RWPE2 (cell line): ENCODE measurements around the gene NCAM2.

Experiments used
- ATAC-seq: fragments of 200-7000 bp; cut with Tn5 transposase; 3 replicates; pipeline ENCODE4 v1.9.1; 2021; ENCODE audit warnings: low read depth
- DNase-seq: peaks from one replicate; pipeline ENCODE4 v3.0.0-alpha.2; 2020; ENCODE audit warnings: low spot score
- H3K27ac ChIP-seq: fragments of 450-650 bp; 2 replicates; pipeline ENCODE4 v1.5.1; 2017; ENCODE audit warnings: mild to moderate bottlenecking; ENCODE audit not compliant: poor library complexity, severe bottlenecking
- H3K27me3 ChIP-seq: fragments of 250-450 bp; sonication (Bioruptor Pico); 2 replicates; pipeline ENCODE4 v1.5.1; 2021; ENCODE audit warnings: mild to moderate bottlenecking, moderate library complexity; ENCODE audit not compliant: insufficient read depth, poor library complexity, severe bottlenecking
- H3K36me3 ChIP-seq: fragments of 250-450 bp; sonication (Bioruptor Pico); 2 replicates; pipeline ENCODE4 v1.5.1; 2020; ENCODE audit warnings: low read depth, mild to moderate bottlenecking, moderate library complexity
- H3K4me1 ChIP-seq: fragments of 250-450 bp; sonication (Bioruptor Pico); 2 replicates; pipeline ENCODE4 v1.5.1; 2021; ENCODE audit warnings: mild to moderate bottlenecking, moderate library complexity; ENCODE audit not compliant: insufficient read depth, poor library complexity, severe bottlenecking
- H3K4me3 ChIP-seq: fragments of 250-450 bp; sonication (Bioruptor Pico); 2 replicates; pipeline ENCODE4 v1.5.1; 2021; ENCODE audit warnings: mild to moderate bottlenecking, moderate library complexity; ENCODE audit not compliant: severe bottlenecking
- H3K9me3 ChIP-seq: fragments of 250-450 bp; sonication (Bioruptor Pico); 2 replicates; pipeline ENCODE4 v1.5.1; 2021; ENCODE audit warnings: mild to moderate bottlenecking, moderate library complexity; ENCODE audit not compliant: severe bottlenecking
- CTCF ChIP-seq: fragments of 450-650 bp; IDR thresholded peaks from one replicate; pipeline ENCODE4 v1.5.1; 2017; ENCODE audit warnings: mild to moderate bottlenecking, moderate library complexity; ENCODE audit not compliant: poor library complexity, severe bottlenecking

NCAM2 gene

GRCh38 chr21:21457077-21457476 lies 458.9 kb downstream of the NCAM2 start:
- no peak overlapping the region for H3K27ac ChIP-seq
- no peak for DNase-seq
- H3K4me3 ChIP-seq, result no peak overlapping the region
- H3K36me3 ChIP-seq, result no peaks in the 10 kb centered on the region
- peaks cover 6% of the 10 kb centered on the region for H3K27me3 ChIP-seq
- no peaks in the 10 kb centered on the region for H3K9me3 ChIP-seq
- ATAC-seq, result no peak
- no peaks in the 10 kb centered on the region for H3K4me1 ChIP-seq
- no peak for TF ChIP-seq CTCF

- peaks cover 6% of the 10 kb centered on the region for H3K27me3 ChIP-seq
- H3K4me1 ChIP-seq, result no peaks in the 10 kb centered on the region
- no peak overlapping the region for H3K27ac ChIP-seq
- H3K36me3 ChIP-seq, result no peaks in the 10 kb centered on the region
- no peak for DNase-seq
- H3K4me3 ChIP-seq, result no peak overlapping the region
- ATAC-seq, result no peak
- H3K9me3 ChIP-seq, result no peaks in the 10 kb centered on the region
- no peak for TF ChIP-seq CTCF
Measured at GRCh38 chr21:21458124-21458631, 460.0 kb downstream of the NCAM2 start.

GRCh38 chr21:21460979-21461378 lies 462.8 kb downstream of the NCAM2 start:
- H3K27ac ChIP-seq, result no peak overlapping the region
- no peaks in the 10 kb centered on the region for H3K27me3 ChIP-seq
- TF ChIP-seq CTCF, result no peak
- H3K4me3 ChIP-seq, result no peak overlapping the region
- H3K36me3 ChIP-seq, result no peaks in the 10 kb centered on the region
- H3K9me3 ChIP-seq, result no peaks in the 10 kb centered on the region
- H3K4me1 ChIP-seq, result no peaks in the 10 kb centered on the region
- no peak for ATAC-seq
- DNase-seq, result no peak

- Histone ChIP-seq H3K9me3 (no peaks in the 10 kb centered on the region), H3K27me3 (peaks cover 5% of the 10 kb centered on the region), H3K27ac (no peak overlapping the region), H3K4me3 (no peak overlapping the region), H3K4me1 (no peaks in the 10 kb centered on the region), H3K36me3 (no peaks in the 10 kb centered on the region)
- DNase-seq (no peak), ATAC-seq (no peak)
- no peak for TF ChIP-seq CTCF
Measured at GRCh38 chr21:21463456-21463855, 465.2 kb downstream of the NCAM2 start.

GRCh38 chr21:21464684-21465083 lies 466.5 kb downstream of the NCAM2 start:
- Histone ChIP-seq H3K4me1 (no peaks in the 10 kb centered on the region), H3K27ac (no peak overlapping the region), H3K36me3 (no peaks in the 10 kb centered on the region), H3K4me3 (no peak overlapping the region), H3K27me3 (peaks cover 7% of the 10 kb centered on the region), H3K9me3 (no peaks in the 10 kb centered on the region)
- DNase-seq, result no peak
- no peak for ATAC-seq
- TF ChIP-seq CTCF, result no peak
